Measurements from ENCODE around the gene ARL14. TPM values are rescaled to one million over a fixed set of nuclear protein-coding genes. Genes with fewer than 3 reads are reported as not detected.

Gene ARL14
- total and polyA plus RNA-seq, 4 donors = 0.14 to 0.15 TPM; not detected in 2

GRCh38 chr3:160695915-160696327 lies 19.0 kb downstream of the ARL14 start (continued):
- TF ChIP-seq NR2F2 (IDR thresholded peaks at IDR 0.05) (no peak), RAD21 (IDR thresholded peaks at IDR 0.05) (no peak)

GRCh38 chr3:160697637-160698380 lies 20.8 kb downstream of the ARL14 start:
- Histone ChIP-seq H3K27me3 (ENCODE audit: control insufficient read depth in 4 of 4, insufficient read depth in 4 of 4, low read length in 3 of 4) (no peaks in the 10 kb centered on the region), H3K9ac (ENCODE audit: low read depth in 1 of 2, low read length in 2 of 2) (no peak overlapping the region), H3K9me3 (ENCODE audit: control insufficient read depth in 4 of 4, low read length in 3 of 4) (no peaks in the 10 kb centered on the region), H3K4me3 (ENCODE audit: low read depth in 1 of 3, low read length in 3 of 3) (no peak overlapping the region), H3K4me1 (ENCODE audit: control insufficient read depth in 4 of 4, insufficient read depth in 4 of 4, low read length in 3 of 4) (no peaks in the 10 kb centered on the region), H3K36me3 (ENCODE audit: control insufficient read depth in 4 of 4, insufficient read depth in 3 of 4, low read depth in 1 of 4, low read length in 3 of 4) (no peaks in the 10 kb centered on the region), H3K27ac (ENCODE audit: low read depth in 1 of 2, low read length in 2 of 2) (no peak overlapping the region)
- no peak for DNase-seq (ENCODE audit: low spot score)
- 98% methylated on average over 1 of the region's 1 CpG for WGBS
- TF ChIP-seq HNF4A (conservative IDR thresholded peaks at IDR 0.05) = peak in 1 of 2 donors; percentile 45
- no peak for TF ChIP-seq HNF4G (IDR thresholded peaks at IDR 0.05)

GRCh38 chr3:160698599-160699195 lies 21.7 kb downstream of the ARL14 start:
- Histone ChIP-seq H3K4me1 (ENCODE audit: control insufficient read depth in 4 of 4, insufficient read depth in 4 of 4, low read length in 3 of 4) (no peaks in the 10 kb centered on the region), H3K9me3 (ENCODE audit: control insufficient read depth in 4 of 4, low read length in 3 of 4) (no peaks in the 10 kb centered on the region), H3K4me3 (ENCODE audit: low read depth in 1 of 3, low read length in 3 of 3) (no peak overlapping the region), H3K9ac (ENCODE audit: low read depth in 1 of 2, low read length in 2 of 2) (no peak overlapping the region), H3K27ac (ENCODE audit: low read depth in 1 of 2, low read length in 2 of 2) (no peak overlapping the region), H3K27me3 (ENCODE audit: control insufficient read depth in 4 of 4, insufficient read depth in 4 of 4, low read length in 3 of 4) (no peaks in the 10 kb centered on the region), H3K36me3 (ENCODE audit: control insufficient read depth in 4 of 4, insufficient read depth in 3 of 4, low read depth in 1 of 4, low read length in 3 of 4) (no peaks in the 10 kb centered on the region)
- 93% methylated on average over 1 of the region's 1 CpG for WGBS
- TF ChIP-seq JUND (IDR thresholded peaks at IDR 0.05) = no peak
- TF ChIP-seq, protein P1, sequence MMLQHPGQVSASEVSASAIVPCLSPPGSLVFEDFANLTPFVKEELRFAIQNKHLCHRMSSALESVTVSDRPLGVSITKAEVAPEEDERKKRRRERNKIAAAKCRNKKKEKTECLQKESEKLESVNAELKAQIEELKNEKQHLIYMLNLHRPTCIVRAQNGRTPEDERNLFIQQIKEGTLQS (IDR thresholded peaks at IDR 0.05) = no peak
- no peak for TF ChIP-seq YY1 (IDR thresholded peaks at IDR 0.05)
- TF ChIP-seq FOXA1 (IDR thresholded peaks at IDR 0.05) = no peak
- TF ChIP-seq, protein P2, sequence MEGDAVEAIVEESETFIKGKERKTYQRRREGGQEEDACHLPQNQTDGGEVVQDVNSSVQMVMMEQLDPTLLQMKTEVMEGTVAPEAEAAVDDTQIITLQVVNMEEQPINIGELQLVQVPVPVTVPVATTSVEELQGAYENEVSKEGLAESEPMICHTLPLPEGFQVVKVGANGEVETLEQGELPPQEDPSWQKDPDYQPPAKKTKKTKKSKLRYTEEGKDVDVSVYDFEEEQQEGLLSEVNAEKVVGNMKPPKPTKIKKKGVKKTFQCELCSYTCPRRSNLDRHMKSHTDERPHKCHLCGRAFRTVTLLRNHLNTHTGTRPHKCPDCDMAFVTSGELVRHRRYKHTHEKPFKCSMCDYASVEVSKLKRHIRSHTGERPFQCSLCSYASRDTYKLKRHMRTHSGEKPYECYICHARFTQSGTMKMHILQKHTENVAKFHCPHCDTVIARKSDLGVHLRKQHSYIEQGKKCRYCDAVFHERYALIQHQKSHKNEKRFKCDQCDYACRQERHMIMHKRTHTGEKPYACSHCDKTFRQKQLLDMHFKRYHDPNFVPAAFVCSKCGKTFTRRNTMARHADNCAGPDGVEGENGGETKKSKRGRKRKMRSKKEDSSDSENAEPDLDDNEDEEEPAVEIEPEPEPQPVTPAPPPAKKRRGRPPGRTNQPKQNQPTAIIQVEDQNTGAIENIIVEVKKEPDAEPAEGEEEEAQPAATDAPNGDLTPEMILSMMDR (IDR thresholded peaks at IDR 0.05; ENCODE audit: low read depth, low read length, missing input control) = no peak
- no peak for TF ChIP-seq SP1 (IDR thresholded peaks at IDR 0.05)
- TF ChIP-seq, protein P3, sequence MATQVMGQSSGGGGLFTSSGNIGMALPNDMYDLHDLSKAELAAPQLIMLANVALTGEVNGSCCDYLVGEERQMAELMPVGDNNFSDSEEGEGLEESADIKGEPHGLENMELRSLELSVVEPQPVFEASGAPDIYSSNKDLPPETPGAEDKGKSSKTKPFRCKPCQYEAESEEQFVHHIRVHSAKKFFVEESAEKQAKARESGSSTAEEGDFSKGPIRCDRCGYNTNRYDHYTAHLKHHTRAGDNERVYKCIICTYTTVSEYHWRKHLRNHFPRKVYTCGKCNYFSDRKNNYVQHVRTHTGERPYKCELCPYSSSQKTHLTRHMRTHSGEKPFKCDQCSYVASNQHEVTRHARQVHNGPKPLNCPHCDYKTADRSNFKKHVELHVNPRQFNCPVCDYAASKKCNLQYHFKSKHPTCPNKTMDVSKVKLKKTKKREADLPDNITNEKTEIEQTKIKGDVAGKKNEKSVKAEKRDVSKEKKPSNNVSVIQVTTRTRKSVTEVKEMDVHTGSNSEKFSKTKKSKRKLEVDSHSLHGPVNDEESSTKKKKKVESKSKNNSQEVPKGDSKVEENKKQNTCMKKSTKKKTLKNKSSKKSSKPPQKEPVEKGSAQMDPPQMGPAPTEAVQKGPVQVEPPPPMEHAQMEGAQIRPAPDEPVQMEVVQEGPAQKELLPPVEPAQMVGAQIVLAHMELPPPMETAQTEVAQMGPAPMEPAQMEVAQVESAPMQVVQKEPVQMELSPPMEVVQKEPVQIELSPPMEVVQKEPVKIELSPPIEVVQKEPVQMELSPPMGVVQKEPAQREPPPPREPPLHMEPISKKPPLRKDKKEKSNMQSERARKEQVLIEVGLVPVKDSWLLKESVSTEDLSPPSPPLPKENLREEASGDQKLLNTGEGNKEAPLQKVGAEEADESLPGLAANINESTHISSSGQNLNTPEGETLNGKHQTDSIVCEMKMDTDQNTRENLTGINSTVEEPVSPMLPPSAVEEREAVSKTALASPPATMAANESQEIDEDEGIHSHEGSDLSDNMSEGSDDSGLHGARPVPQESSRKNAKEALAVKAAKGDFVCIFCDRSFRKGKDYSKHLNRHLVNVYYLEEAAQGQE (IDR thresholded peaks at IDR 0.05) = no peak
- no peak for TF ChIP-seq TAF1 (conservative IDR thresholded peaks at IDR 0.05)
- TF ChIP-seq RAD21 (IDR thresholded peaks at IDR 0.05) = no peak
- no peak for TF ChIP-seq NR2F2 (IDR thresholded peaks at IDR 0.05)
- TF ChIP-seq RXRA (IDR thresholded peaks at IDR 0.05) = no peak
- no peak for TF ChIP-seq FOXA2 (IDR thresholded peaks at IDR 0.05)
- no peak for TF ChIP-seq GABPA (IDR thresholded peaks at IDR 0.05 in 1 of 2, conservative IDR thresholded peaks at IDR 0.05 in 1 of 2)
- no peak for TF ChIP-seq MAX (IDR thresholded peaks at IDR 0.05)
- TF ChIP-seq HNF4A (conservative IDR thresholded peaks at IDR 0.05) = no peak
- no peak for TF ChIP-seq EGR1 (IDR thresholded peaks at IDR 0.05; ENCODE audit: low read depth in 2 of 2)
- no peak for TF ChIP-seq HNF4G (IDR thresholded peaks at IDR 0.05)
- no peak for DNase-seq (ENCODE audit: low spot score)

Data from liver (tissue), 9 donors.